K562 (cell line): Measurements from ENCODE around the gene PPP6R1. TPM values are rescaled to one million over a fixed set of nuclear protein-coding genes. Genes with fewer than 3 reads are reported as not detected.

Source experiments
- CCNT2 ChIP-seq: IDR thresholded peaks from 2 replicates; pipeline ENCODE4 v1.6.1; 2011; ENCODE audit warnings: borderline replicate concordance, low read depth, mild to moderate bottlenecking, moderate library complexity, mixed read lengths, low read length; ENCODE audit not compliant: insufficient read length; ENCODE audit errors: extremely low read depth
- CHD4 ChIP-seq: fragments of 200-600 bp; sonication (generic); IDR thresholded peaks from 3 replicates; pipeline ENCODE4 v1.6.1; 2012; ENCODE audit warnings: low read depth, mild to moderate bottlenecking, mixed read lengths, low read length, inconsistent platforms; ENCODE audit not compliant: insufficient read depth, insufficient replicate concordance, poor library complexity, severe bottlenecking
- CREB1 ChIP-seq, 2 experiments: sonication (generic) in 1 of 2; formaldehyde crosslinking in 1 of 2; IDR thresholded peaks; 2 replicates each; pipeline versions ENCODE4 v1.6.1 to v1.8.0; 2012 to 2022; ENCODE audit warnings: inconsistent platforms in 1 of 2, mild to moderate bottlenecking in 1 of 2, missing genetic modification reagents in 1 of 2, moderate library complexity in 1 of 2
- EP400 ChIP-seq: fragments of 450-650 bp; IDR thresholded peaks from 2 replicates; pipeline ENCODE4 v1.6.1; 2017; ENCODE audit warnings: antibody characterized with exemption, mild to moderate bottlenecking, moderate library complexity
- IRF2 ChIP-seq: sonication (generic); formaldehyde crosslinking; IDR thresholded peaks from 2 replicates; pipeline ENCODE4 v1.8.1; 2022; ENCODE audit warnings: mild to moderate bottlenecking, missing genetic modification reagents
- NR3C1 ChIP-seq: sonication (generic); formaldehyde crosslinking; IDR thresholded peaks from 2 replicates; pipeline ENCODE4 v1.8.1; 2022; ENCODE audit warnings: missing genetic modification reagents
- POLR2AphosphoS2 ChIP-seq: IDR thresholded peaks from 2 replicates; pipeline ENCODE4 v1.6.1; 2012; ENCODE audit warnings: low read length, improper control_type of control experiment
- RBM14 ChIP-seq: fragments of 200-400 bp; formaldehyde crosslinking; IDR thresholded peaks from 2 replicates; pipeline ENCODE4 v1.6.1; 2018; ENCODE audit warnings: low read depth, mild to moderate bottlenecking, low read length, moderate library complexity, borderline replicate concordance; ENCODE audit not compliant: insufficient read depth
- RBM34 ChIP-seq: fragments of 200-400 bp; formaldehyde crosslinking; IDR thresholded peaks from 2 replicates; pipeline ENCODE4 v1.6.1; 2018; ENCODE audit warnings: low read length, borderline replicate concordance; ENCODE audit not compliant: insufficient read depth
- SIRT6 ChIP-seq: IDR thresholded peaks from one replicate; pipeline ENCODE4 v1.6.1; 2012; ENCODE audit warnings: low read depth, mild to moderate bottlenecking, control low read depth, inconsistent platforms, low read length, moderate library complexity
- STAG1 ChIP-seq: sonication (generic); formaldehyde crosslinking; IDR thresholded peaks from 2 replicates; pipeline ENCODE4 v1.5.0; 2020; ENCODE audit warnings: missing genetic modification reagents, borderline replicate concordance
- TCF3 ChIP-seq: sonication (generic); formaldehyde crosslinking; IDR thresholded peaks from 2 replicates; pipeline ENCODE4 v1.4.0; 2020; ENCODE audit warnings: mild to moderate bottlenecking, missing genetic modification reagents
- YY1 ChIP-seq, 3 experiments: IDR thresholded peaks; 2 replicates each; pipeline ENCODE4 v1.6.1; 2011; ENCODE audit warnings: low read length in 2 of 3, mild to moderate bottlenecking in 2 of 3, moderate library complexity in 2 of 3, borderline replicate concordance in 1 of 3, control low read depth in 1 of 3, low read depth in 1 of 3; ENCODE audit not compliant: insufficient read depth in 3 of 3, insufficient replicate concordance in 2 of 3, control insufficient read depth in 1 of 3, insufficient read length in 1 of 3; ENCODE audit errors: extremely low read depth in 1 of 3
- polyA plus RNA-seq, 8 experiments: library from polyadenylated mRNA; depleted of rRNA in 4 of 8; stranded (reverse) in 5 of 8; unstranded in 3 of 8; fragments of >200 nt; fragmentation: Nextera tagmentation in 2 of 8; fragmentation: Illumina TruSeq in 1 of 8; extraction: Ambion mirVana in 2 of 8; extraction: Trizol in 1 of 8; gene quantifications; 2 replicates each; pipeline versions ENCODE4 v1.2.1 to v1.2.3, GENCODE V29; 2011 to 2014; ENCODE audit warnings: inconsistent platforms in 1 of 8, missing spikeins in 1 of 8
- total RNA-seq, 7 experiments: library from RNA; depleted of rRNA in 6 of 7; stranded (reverse); fragments of >200 nt in 6 of 7; fragmentation: Illumina TruSeq in 2 of 7; extraction: Trizol in 2 of 7; gene quantifications; 2 replicates each; pipeline versions ENCODE4 v1.2.1 to v1.2.3, GENCODE V29; 2011 to 2021; ENCODE audit warnings: low replicate concordance in 1 of 7
- TF ChIP-seq, protein P1 (sequence below), 2 experiments: fragments of 450-650 bp in 1 of 2; IDR thresholded peaks; 2 replicates each; pipeline ENCODE4 v1.6.1; 2011 to 2017; ENCODE audit warnings: low read depth in 2 of 2, antibody characterized with exemption in 1 of 2, borderline replicate concordance in 1 of 2, low read length in 1 of 2, mild to moderate bottlenecking in 1 of 2, mixed read lengths in 1 of 2; ENCODE audit not compliant: control insufficient read depth in 1 of 2
- TF ChIP-seq, protein P2 (sequence below): fragments of 250-450 bp; sonication (Bioruptor Pico); IDR thresholded peaks from 2 replicates; pipeline ENCODE4 v1.4.0; 2020; ENCODE audit warnings: borderline replicate concordance
- TF ChIP-seq, protein P3 (sequence below): fragments of 250-450 bp; sonication (Bioruptor Pico); IDR thresholded peaks from 2 replicates; pipeline ENCODE4 v1.4.0; 2020; ENCODE audit warnings: mild to moderate bottlenecking, moderate library complexity, borderline replicate concordance

PPP6R1 gene
- total and polyA plus RNA-seq, 9 of the 15 experiments (the other 6 are each of a cell fraction or from before 2014, with no cell fraction given) = 0.48 to 135 (median 37.2) TPM

DNA sequence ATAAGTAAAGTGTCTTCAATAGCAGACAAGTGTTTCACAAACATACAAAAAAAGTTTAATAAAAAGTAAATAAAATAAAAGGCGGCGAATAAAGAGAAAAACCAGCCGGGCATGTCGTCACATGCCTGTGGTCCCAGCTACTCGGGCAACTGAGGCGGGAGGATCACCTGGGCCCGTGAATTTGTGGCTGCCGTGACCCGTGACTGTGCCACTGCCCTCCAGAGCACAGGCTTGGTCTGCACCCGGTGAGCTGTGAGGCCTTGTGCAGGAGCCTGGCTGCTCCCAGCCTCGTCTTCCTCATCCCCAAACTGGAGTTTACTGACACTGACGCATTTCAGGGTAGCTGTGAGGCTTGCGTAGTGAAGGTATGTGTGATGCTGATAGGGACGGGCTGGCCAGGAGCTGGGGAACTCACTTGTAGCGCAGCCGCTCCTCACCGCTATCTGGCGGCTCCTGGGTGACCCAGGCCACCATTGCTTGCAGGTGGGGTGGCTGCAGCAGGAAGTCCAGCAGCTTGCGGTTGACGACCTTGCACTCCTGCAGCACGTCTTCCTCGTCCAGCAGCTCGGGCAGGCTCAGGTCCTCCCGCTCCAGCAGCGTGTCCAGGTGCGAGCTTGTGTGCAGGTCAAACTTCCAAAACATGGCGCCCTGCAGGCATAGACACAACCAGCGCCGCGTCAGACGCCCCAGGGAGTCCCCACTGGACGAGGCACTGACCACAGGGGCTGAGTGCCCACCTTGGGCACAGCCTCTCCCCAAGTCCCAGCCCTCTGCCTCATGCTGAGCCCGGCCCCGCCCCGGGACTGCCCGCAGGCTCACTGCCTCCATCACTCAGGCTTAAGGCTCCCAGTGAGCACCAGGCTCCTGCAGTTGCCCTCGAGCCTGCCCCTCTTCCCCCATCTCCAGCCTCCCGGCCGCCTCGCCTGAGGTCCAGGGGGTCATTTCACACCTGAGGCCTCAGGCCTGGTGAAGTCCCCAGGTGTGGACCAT is 12.1 kb downstream of the PPP6R1 start (continued):
- TF ChIP-seq, protein P1, sequence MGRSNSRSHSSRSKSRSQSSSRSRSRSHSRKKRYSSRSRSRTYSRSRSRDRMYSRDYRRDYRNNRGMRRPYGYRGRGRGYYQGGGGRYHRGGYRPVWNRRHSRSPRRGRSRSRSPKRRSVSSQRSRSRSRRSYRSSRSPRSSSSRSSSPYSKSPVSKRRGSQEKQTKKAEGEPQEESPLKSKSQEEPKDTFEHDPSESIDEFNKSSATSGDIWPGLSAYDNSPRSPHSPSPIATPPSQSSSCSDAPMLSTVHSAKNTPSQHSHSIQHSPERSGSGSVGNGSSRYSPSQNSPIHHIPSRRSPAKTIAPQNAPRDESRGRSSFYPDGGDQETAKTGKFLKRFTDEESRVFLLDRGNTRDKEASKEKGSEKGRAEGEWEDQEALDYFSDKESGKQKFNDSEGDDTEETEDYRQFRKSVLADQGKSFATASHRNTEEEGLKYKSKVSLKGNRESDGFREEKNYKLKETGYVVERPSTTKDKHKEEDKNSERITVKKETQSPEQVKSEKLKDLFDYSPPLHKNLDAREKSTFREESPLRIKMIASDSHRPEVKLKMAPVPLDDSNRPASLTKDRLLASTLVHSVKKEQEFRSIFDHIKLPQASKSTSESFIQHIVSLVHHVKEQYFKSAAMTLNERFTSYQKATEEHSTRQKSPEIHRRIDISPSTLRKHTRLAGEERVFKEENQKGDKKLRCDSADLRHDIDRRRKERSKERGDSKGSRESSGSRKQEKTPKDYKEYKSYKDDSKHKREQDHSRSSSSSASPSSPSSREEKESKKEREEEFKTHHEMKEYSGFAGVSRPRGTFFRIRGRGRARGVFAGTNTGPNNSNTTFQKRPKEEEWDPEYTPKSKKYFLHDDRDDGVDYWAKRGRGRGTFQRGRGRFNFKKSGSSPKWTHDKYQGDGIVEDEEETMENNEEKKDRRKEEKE (IDR thresholded peaks at IDR 0.05; ENCODE audit: borderline replicate concordance in 1 of 2, control insufficient read depth in 1 of 2, low read depth in 2 of 2, low read length in 1 of 2) = no peak
- TF ChIP-seq RBM34 (no peak), TCF3 (CRISPR knock-in tag) (peak; percentile 64), STAG1 (CRISPR knock-in tag) (no peak), RBM14 (no peak), YY1 (IDR thresholded peaks at IDR 0.05; ENCODE audit: borderline replicate concordance in 1 of 3, control insufficient read depth in 1 of 3, extremely low read depth in 1 of 3, insufficient read depth in 3 of 3, insufficient read length in 1 of 3, insufficient replicate concordance in 2 of 3, low read depth in 1 of 3, low read length in 2 of 3) (peak in 2 of 3 experiments; percentile 13 to 34), POLR2AphosphoS2 (no peak), CCNT2 (no peak), EP400 (no peak), NR3C1 (CRISPR knock-in tag) (no peak), CREB1 (IDR thresholded peaks at IDR 0.05) (no peak), CREB1 (CRISPR knock-in tag; IDR thresholded peaks at IDR 0.05) (no peak), CHD4 (no peak), IRF2 (CRISPR knock-in tag) (no peak), SIRT6 (no peak)
- TF ChIP-seq, protein P2, sequence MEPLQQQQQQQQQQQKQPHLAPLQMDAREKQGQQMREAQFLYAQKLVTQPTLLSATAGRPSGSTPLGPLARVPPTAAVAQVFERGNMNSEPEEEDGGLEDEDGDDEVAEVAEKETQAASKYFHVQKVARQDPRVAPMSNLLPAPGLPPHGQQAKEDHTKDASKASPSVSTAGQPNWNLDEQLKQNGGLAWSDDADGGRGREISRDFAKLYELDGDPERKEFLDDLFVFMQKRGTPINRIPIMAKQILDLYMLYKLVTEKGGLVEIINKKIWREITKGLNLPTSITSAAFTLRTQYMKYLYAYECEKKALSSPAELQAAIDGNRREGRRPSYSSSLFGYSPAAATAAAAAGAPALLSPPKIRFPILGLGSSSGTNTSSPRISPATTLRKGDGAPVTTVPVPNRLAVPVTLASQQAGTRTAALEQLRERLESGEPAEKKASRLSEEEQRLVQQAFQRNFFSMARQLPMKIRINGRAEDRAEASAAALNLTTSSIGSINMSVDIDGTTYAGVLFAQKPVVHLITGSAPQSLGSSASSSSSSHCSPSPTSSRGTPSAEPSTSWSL (CRISPR knock-in tag) = no peak
- TF ChIP-seq, protein P3, sequence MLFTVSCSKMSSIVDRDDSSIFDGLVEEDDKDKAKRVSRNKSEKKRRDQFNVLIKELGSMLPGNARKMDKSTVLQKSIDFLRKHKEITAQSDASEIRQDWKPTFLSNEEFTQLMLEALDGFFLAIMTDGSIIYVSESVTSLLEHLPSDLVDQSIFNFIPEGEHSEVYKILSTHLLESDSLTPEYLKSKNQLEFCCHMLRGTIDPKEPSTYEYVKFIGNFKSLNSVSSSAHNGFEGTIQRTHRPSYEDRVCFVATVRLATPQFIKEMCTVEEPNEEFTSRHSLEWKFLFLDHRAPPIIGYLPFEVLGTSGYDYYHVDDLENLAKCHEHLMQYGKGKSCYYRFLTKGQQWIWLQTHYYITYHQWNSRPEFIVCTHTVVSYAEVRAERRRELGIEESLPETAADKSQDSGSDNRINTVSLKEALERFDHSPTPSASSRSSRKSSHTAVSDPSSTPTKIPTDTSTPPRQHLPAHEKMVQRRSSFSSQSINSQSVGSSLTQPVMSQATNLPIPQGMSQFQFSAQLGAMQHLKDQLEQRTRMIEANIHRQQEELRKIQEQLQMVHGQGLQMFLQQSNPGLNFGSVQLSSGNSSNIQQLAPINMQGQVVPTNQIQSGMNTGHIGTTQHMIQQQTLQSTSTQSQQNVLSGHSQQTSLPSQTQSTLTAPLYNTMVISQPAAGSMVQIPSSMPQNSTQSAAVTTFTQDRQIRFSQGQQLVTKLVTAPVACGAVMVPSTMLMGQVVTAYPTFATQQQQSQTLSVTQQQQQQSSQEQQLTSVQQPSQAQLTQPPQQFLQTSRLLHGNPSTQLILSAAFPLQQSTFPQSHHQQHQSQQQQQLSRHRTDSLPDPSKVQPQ (CRISPR knock-in tag) = no peak
